Measurements from ENCODE around the gene STARD9.
A peak's percentile ranks its signal among the peaks of the same experiment; 100 is the strongest.

STARD9 gene

DNA sequence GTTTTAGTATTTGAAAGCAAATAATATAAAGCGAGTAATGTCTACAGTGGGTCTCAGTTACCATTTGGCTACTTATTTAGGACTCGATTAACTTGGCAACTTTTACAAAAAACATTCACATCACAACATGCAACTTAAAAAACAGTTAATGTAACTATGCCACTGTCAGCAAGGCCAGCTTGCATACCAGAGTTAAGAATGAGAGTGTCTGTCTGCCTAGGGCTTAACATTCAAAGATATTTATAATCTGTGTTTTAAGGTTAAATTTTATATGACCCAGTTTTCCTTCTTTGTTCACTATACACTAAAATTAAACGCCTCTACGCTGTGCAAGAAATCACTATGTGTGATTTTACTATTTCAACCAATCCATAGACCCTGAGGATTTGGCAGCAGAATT is 166.7 kb downstream of the STARD9 start:
- TF ChIP-seq NFIC (IDR thresholded peaks at IDR 0.05) (no peak), TCF12 (IDR thresholded peaks at IDR 0.05; ENCODE audit: low read depth) (no peak), EGR1 (IDR thresholded peaks at IDR 0.05) (no peak), ZBTB7A (IDR thresholded peaks at IDR 0.05; ENCODE audit: low read depth) (no peak), CREB1 (IDR thresholded peaks at IDR 0.05; ENCODE audit: low read depth) (no peak), RAD21 (IDR thresholded peaks at IDR 0.05; ENCODE audit: low read depth) (no peak), FOXM1 (IDR thresholded peaks at IDR 0.05; ENCODE audit: borderline replicate concordance, low read depth) (no peak), TEAD4 (IDR thresholded peaks at IDR 0.05) (no peak), CEBPB (IDR thresholded peaks at IDR 0.05) (no peak), EP300 (IDR thresholded peaks at IDR 0.05; ENCODE audit: borderline replicate concordance) (no peak), YY1 (IDR thresholded peaks at IDR 0.05; ENCODE audit: low read depth) (no peak), TAF1 (IDR thresholded peaks at IDR 0.05; ENCODE audit: low read depth) (no peak)
- TF ChIP-seq, protein P1, sequence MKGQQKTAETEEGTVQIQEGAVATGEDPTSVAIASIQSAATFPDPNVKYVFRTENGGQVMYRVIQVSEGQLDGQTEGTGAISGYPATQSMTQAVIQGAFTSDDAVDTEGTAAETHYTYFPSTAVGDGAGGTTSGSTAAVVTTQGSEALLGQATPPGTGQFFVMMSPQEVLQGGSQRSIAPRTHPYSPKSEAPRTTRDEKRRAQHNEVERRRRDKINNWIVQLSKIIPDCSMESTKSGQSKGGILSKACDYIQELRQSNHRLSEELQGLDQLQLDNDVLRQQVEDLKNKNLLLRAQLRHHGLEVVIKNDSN (IDR thresholded peaks at IDR 0.05), result no peak
- TF ChIP-seq, protein P2, sequence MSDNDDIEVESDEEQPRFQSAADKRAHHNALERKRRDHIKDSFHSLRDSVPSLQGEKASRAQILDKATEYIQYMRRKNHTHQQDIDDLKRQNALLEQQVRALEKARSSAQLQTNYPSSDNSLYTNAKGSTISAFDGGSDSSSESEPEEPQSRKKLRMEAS (IDR thresholded peaks at IDR 0.05), result no peak
- TF ChIP-seq, protein P3, sequence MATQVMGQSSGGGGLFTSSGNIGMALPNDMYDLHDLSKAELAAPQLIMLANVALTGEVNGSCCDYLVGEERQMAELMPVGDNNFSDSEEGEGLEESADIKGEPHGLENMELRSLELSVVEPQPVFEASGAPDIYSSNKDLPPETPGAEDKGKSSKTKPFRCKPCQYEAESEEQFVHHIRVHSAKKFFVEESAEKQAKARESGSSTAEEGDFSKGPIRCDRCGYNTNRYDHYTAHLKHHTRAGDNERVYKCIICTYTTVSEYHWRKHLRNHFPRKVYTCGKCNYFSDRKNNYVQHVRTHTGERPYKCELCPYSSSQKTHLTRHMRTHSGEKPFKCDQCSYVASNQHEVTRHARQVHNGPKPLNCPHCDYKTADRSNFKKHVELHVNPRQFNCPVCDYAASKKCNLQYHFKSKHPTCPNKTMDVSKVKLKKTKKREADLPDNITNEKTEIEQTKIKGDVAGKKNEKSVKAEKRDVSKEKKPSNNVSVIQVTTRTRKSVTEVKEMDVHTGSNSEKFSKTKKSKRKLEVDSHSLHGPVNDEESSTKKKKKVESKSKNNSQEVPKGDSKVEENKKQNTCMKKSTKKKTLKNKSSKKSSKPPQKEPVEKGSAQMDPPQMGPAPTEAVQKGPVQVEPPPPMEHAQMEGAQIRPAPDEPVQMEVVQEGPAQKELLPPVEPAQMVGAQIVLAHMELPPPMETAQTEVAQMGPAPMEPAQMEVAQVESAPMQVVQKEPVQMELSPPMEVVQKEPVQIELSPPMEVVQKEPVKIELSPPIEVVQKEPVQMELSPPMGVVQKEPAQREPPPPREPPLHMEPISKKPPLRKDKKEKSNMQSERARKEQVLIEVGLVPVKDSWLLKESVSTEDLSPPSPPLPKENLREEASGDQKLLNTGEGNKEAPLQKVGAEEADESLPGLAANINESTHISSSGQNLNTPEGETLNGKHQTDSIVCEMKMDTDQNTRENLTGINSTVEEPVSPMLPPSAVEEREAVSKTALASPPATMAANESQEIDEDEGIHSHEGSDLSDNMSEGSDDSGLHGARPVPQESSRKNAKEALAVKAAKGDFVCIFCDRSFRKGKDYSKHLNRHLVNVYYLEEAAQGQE (IDR thresholded peaks at IDR 0.05; ENCODE audit: low read depth), result no peak

DNA sequence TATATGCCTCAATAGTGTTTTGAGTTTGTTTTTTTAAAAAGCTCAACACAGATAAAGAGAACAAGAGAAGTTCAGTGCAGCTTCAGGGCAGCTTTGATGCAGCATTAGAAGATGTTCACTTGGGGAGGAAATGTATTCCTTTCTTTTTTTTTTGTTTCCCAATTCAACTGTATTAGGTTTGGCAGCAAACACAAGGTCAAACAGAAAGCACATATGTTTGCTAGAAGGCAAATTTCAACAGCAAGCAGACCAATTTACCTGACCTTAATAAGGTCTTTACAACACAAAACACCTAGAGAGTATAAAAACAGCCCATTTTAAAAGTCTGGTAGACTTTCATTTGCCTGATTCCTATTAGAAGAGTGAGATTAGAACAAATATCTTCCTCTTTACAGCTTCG is 168.8 kb downstream of the STARD9 start:
- TF ChIP-seq CEBPB (IDR thresholded peaks at IDR 0.05), result no peak
- TF ChIP-seq EGR1 (IDR thresholded peaks at IDR 0.05), result no peak
- TF ChIP-seq YY1 (IDR thresholded peaks at IDR 0.05; ENCODE audit: low read depth), result no peak
- TF ChIP-seq RAD21 (IDR thresholded peaks at IDR 0.05; ENCODE audit: low read depth), result no peak
- TF ChIP-seq, protein P1 (IDR thresholded peaks at IDR 0.05), result no peak
- TF ChIP-seq TEAD4 (IDR thresholded peaks at IDR 0.05), result no peak
- TF ChIP-seq TAF1 (IDR thresholded peaks at IDR 0.05; ENCODE audit: low read depth), result no peak
- TF ChIP-seq NFIC (IDR thresholded peaks at IDR 0.05), result no peak
- no peak for TF ChIP-seq EP300 (IDR thresholded peaks at IDR 0.05; ENCODE audit: borderline replicate concordance)
- TF ChIP-seq, protein P3 (IDR thresholded peaks at IDR 0.05; ENCODE audit: low read depth), result no peak
- TF ChIP-seq, protein P2 (IDR thresholded peaks at IDR 0.05), result no peak
- no peak for TF ChIP-seq CREB1 (IDR thresholded peaks at IDR 0.05; ENCODE audit: low read depth)
- TF ChIP-seq FOXM1 (IDR thresholded peaks at IDR 0.05; ENCODE audit: borderline replicate concordance, low read depth), result no peak
- no peak for TF ChIP-seq ZBTB7A (IDR thresholded peaks at IDR 0.05; ENCODE audit: low read depth)

DNA sequence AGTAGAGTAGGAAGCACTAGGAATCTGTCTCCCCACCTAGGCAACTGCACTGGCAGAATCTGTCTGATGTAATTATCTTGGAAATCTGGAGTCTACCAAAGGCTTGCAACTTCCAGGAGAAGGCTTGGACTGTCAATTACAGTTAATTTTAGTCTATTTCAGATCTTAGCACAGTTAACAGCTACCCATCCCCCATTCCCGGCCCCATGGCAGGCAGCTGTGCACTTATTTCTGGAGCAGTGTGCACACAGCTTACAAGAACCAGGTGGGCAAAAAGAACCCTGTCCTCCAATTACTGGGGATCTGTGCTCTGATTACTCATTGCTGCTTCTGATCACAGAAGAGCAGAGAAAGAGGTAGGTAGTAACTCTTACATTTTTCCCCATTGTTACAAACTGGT is 173.9 kb downstream of the STARD9 start:
- TF ChIP-seq CREB1 (IDR thresholded peaks at IDR 0.05; ENCODE audit: low read depth) (no peak), YY1 (IDR thresholded peaks at IDR 0.05; ENCODE audit: low read depth) (no peak), ZBTB7A (IDR thresholded peaks at IDR 0.05; ENCODE audit: low read depth) (no peak)
- TF ChIP-seq, protein P1 (IDR thresholded peaks at IDR 0.05), result no peak

DNA sequence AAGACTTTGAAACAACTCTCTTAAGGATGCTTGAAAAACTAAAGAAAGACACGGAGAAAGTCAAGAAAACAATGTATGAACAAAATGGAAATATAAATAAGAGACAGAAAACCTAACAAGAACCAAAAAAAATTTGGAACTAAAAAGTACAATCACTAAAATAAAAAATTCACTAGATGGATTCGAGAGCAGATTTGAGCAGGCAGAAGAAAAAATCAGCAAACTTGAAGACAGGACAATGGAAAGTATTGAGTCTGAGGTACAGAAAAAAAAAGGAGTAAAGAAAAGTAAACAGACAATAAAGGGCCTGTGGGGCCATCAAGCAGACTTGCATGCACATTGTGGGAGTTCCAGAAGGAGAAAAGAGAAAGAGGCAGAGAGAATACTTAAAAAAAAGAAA is 174.9 kb downstream of the STARD9 start:
- TF ChIP-seq RAD21 (IDR thresholded peaks at IDR 0.05; ENCODE audit: low read depth) (no peak), TCF12 (IDR thresholded peaks at IDR 0.05; ENCODE audit: low read depth) (no peak), TEAD4 (IDR thresholded peaks at IDR 0.05) (no peak), CREB1 (IDR thresholded peaks at IDR 0.05; ENCODE audit: low read depth) (no peak), FOXM1 (IDR thresholded peaks at IDR 0.05; ENCODE audit: borderline replicate concordance, low read depth) (no peak)
- TF ChIP-seq, protein P2 (IDR thresholded peaks at IDR 0.05), result no peak

DNA sequence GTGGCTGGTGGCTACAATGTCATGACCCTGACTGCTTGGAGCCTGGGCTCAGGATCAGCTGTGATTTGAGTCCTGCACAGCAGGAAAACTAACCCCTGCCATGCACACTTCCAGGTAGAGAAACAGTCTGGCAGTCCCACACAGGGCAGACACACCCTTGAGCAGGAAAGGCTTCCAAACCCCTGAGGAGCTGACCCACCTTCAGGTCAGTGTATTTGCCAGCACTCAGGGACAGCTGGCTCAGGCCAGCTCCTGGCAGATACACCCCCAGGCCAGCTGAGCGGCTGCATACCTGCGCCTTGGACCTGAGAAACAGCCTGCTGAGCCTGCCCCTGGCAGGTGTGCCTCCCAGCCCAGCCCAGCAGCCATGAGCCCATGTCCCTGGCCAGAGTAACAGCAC is 183.7 kb downstream of the STARD9 start:
- 0 out of 2 replicates have a peak, but pooled peaks have one; percentile 32 for TF ChIP-seq EGR1 (IDR thresholded peaks at IDR 0.05)
- TF ChIP-seq, protein P3 (IDR thresholded peaks at IDR 0.05; ENCODE audit: low read depth), result no peak
- TF ChIP-seq FOXM1 (IDR thresholded peaks at IDR 0.05; ENCODE audit: borderline replicate concordance, low read depth), result no peak
- peak; percentile 64; the same call in 1 of the 2 replicates for TF ChIP-seq EP300 (IDR thresholded peaks at IDR 0.05; ENCODE audit: borderline replicate concordance)
- peak; percentile 73 for TF ChIP-seq TEAD4 (IDR thresholded peaks at IDR 0.05)
- TF ChIP-seq, protein P1 (IDR thresholded peaks at IDR 0.05), result no peak
- no peak for TF ChIP-seq CEBPB (IDR thresholded peaks at IDR 0.05)
- peak; percentile 86 for TF ChIP-seq TCF12 (IDR thresholded peaks at IDR 0.05; ENCODE audit: low read depth)
- TF ChIP-seq TAF1 (IDR thresholded peaks at IDR 0.05; ENCODE audit: low read depth), result no peak
- TF ChIP-seq, protein P2 (IDR thresholded peaks at IDR 0.05), result no peak; the same call in 1 of the 2 replicates
- no peak for TF ChIP-seq ZBTB7A (IDR thresholded peaks at IDR 0.05; ENCODE audit: low read depth)
- peak; percentile 86 for TF ChIP-seq NFIC (IDR thresholded peaks at IDR 0.05)
- 0 out of 2 replicates have a peak, but pooled peaks have one; percentile 25 for TF ChIP-seq YY1 (IDR thresholded peaks at IDR 0.05; ENCODE audit: low read depth)
- TF ChIP-seq RAD21 (IDR thresholded peaks at IDR 0.05; ENCODE audit: low read depth), result no peak
- TF ChIP-seq CREB1 (IDR thresholded peaks at IDR 0.05; ENCODE audit: low read depth), result no peak
